ENCODE measurements around the gene SLC25A28.
"Not testable (repeated sequence)": the region's sequence is repeated elsewhere in the genome, so short reads cannot be mapped to it uniquely, and the experiment has no call there.

SLC25A28 gene

GRCh38 chr10:99598781-99599509 lies 21.3 kb downstream of the SLC25A28 start:
- no peaks in the 10 kb centered on the region for H3K27me3 ChIP-seq (replicated peaks; ENCODE audit: control insufficient read depth, insufficient read depth, low read length)
- DNase-seq (ENCODE audit: extremely low read depth, insufficient read length) = no peak

DNA sequence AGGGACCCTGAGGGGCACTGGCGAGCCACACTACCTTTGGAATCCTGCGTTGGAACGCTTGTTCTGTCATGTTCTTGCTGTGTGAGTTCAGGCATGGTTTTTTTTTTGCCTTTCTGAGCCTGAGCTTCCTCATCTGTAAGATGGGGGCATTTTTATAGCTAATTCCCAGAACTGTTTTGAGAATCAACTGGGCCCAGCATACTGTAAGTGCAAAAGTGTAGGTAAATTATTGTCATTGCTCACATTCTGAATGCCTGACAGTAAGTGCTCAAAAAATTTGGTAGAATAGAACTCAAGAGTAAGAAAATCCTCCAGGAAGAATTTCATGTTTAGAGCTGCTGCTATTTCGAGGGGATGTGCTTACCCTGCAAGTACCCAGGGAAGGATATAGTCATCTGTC lies 22.2 kb downstream of the SLC25A28 start:
- DNase-seq (ENCODE audit: extremely low read depth, insufficient read length) = no peak
- no peaks in the 10 kb centered on the region for H3K27me3 ChIP-seq (replicated peaks; ENCODE audit: control insufficient read depth, insufficient read depth, low read length)

More at GRCh38 chr10:99598781-99599509, 21.3 kb downstream of the SLC25A28 start:
- no peak for TF ChIP-seq CTCF (IDR thresholded peaks at IDR 0.05; ENCODE audit: insufficient read depth, low read length, poor library complexity, severe bottlenecking)
- Histone ChIP-seq H3K36me3 (ENCODE audit: control insufficient read depth, insufficient read depth, low read length) (no peaks in the 10 kb centered on the region), H3K4me3 (replicated peaks; ENCODE audit: low read depth, low read length) (no peak overlapping the region)

GRCh38 chr10:99596708-99597107 lies 23.5 kb downstream of the SLC25A28 start:
- not testable (repeated sequence) for H3K36me3 ChIP-seq (ENCODE audit: control insufficient read depth, insufficient read depth, low read length); DNase-seq (ENCODE audit: extremely low read depth, insufficient read length); H3K4me3 ChIP-seq (replicated peaks; ENCODE audit: low read depth, low read length); H3K27me3 ChIP-seq (replicated peaks; ENCODE audit: control insufficient read depth, insufficient read depth, low read length)

More for the DNA sequence above, 22.2 kb downstream of the SLC25A28 start:
- Histone ChIP-seq H3K4me3 (replicated peaks; ENCODE audit: low read depth, low read length) (no peak overlapping the region), H3K36me3 (ENCODE audit: control insufficient read depth, insufficient read depth, low read length) (no peaks in the 10 kb centered on the region)
- TF ChIP-seq CTCF (IDR thresholded peaks at IDR 0.05; ENCODE audit: insufficient read depth, low read length, poor library complexity, severe bottlenecking) = no peak

DNA sequence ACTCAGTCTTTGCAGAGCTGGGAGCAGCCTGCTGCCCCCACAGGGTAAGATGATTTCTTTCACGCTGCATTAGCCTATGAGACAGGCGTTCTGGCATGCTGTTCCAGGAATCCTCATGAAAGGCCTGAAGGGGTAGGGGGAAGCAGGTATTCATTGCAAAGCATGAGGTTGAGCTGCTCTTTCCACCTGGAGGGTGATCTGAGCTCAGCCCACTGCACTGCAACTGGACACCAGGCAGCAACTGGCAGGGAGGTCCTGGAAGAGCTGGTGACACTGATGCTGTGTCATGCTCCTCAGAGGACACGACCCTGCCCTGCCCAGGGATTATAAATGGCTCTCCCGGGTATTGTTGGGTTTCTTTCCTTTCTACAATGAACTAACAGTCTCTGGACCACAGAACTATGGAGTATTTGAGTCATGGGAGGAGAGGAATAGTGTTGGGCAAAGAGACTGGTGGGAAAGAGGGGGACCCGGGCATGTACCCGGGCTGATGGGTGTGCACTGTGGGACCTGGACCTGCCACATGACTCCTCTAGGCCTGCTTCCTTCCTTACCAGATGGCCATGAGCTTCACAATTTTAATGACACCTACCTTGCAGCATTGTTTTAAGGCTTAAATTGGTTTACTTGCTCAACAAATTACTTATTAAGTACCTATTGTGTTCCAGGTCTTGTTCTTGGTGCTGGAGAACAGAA lies 24.3 kb downstream of the SLC25A28 start:
- H3K36me3 ChIP-seq (ENCODE audit: control insufficient read depth, insufficient read depth, low read length) = no peaks in the 10 kb centered on the region
- TF ChIP-seq CTCF (IDR thresholded peaks at IDR 0.05; ENCODE audit: insufficient read depth, low read length, poor library complexity, severe bottlenecking) = no peak
- no peak for DNase-seq (ENCODE audit: extremely low read depth, insufficient read length)
- no peaks in the 10 kb centered on the region for H3K27me3 ChIP-seq (replicated peaks; ENCODE audit: control insufficient read depth, insufficient read depth, low read length)
- no peak overlapping the region for H3K4me3 ChIP-seq (replicated peaks; ENCODE audit: low read depth, low read length)

DNA sequence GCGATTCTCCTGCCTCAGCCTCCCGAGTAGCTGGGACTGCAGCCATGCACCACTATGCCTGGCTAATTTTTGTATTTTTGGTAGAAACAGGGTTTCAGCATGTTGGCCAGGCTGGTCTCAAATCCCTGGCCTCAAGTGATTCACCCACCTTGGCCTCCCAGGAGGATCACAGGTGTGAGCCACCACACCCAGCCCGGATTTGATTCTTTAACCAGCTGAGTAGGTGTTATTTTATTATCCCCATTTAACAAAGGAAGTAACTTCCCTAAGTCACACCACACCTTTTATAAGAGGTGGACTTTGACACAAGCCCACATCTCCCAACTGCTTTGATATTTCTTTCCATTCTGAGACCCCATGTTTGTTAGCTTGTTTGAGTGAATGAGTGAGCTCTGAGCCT lies 25.0 kb downstream of the SLC25A28 start:
- no peak for TF ChIP-seq CTCF (IDR thresholded peaks at IDR 0.05; ENCODE audit: insufficient read depth, low read length, poor library complexity, severe bottlenecking)
- no peak for DNase-seq (ENCODE audit: extremely low read depth, insufficient read length)
- Histone ChIP-seq H3K4me3 (replicated peaks; ENCODE audit: low read depth, low read length) (no peak overlapping the region), H3K36me3 (ENCODE audit: control insufficient read depth, insufficient read depth, low read length) (no peaks in the 10 kb centered on the region), H3K27me3 (replicated peaks; ENCODE audit: control insufficient read depth, insufficient read depth, low read length) (no peaks in the 10 kb centered on the region)

- no peaks in the 10 kb centered on the region for H3K36me3 ChIP-seq (ENCODE audit: control insufficient read depth, insufficient read depth, low read length)
- H3K4me3 ChIP-seq (replicated peaks; ENCODE audit: low read depth, low read length) = no peak overlapping the region
- no peak for DNase-seq (ENCODE audit: extremely low read depth, insufficient read length)
- no peak for TF ChIP-seq CTCF (IDR thresholded peaks at IDR 0.05; ENCODE audit: insufficient read depth, low read length, poor library complexity, severe bottlenecking)
- H3K27me3 ChIP-seq (replicated peaks; ENCODE audit: control insufficient read depth, insufficient read depth, low read length) = no peaks in the 10 kb centered on the region
These were observed 26.9 kb downstream of the SLC25A28 start for GRCh38 chr10:99593312-99593711.
